Activated CD4-positive, alpha-beta T cell treated with anti-CD3 and anti-CD28 coated beads, Interleukin-2, Interleukin-6, amounts not matched to agents 100 ng/mL and 50 ng/mL, durations not matched to agents 16 hours and 8 hours (primary cell): ENCODE results near the gene KRT84.

Experiments
- DNase-seq: peaks from one replicate; pipeline ENCODE4 v3.0.0-alpha.2; 2020

The KRT84 gene

DNA sequence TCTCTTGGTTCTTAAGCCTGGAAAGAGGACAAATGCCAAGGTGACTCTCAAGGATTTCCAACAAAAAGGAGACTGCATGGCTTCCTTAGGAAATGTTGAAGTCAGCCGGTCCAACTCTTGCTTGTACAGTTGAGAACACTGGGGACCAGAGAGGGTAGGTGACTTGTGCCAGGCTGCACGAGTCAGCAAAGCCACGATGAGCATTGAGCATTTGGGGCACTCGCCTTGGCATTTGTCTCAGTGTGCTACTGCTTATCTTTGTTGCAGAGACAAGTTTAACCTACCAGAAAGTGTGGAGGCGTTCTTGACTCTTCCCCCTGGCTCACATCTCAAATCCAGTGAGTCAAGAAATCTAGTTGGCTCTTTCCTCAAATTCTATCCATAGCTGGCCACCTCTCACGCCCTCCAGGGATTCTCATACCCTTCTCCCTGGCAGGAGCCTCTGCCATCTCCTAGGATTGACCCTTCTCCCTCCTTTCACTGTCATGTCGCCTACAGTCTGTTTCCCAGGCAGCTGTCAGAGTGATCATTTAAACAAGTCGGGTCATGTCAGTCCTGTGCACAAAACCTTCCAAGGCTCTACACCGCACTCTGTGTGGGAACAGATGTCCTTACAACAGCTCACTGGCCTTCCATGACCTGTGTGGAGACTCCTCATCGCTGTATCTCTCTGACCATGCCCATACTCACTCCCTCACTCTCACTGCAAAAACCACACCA, 47.1 kb downstream of the KRT84 start:
- DNase-seq: no peak

DNA sequence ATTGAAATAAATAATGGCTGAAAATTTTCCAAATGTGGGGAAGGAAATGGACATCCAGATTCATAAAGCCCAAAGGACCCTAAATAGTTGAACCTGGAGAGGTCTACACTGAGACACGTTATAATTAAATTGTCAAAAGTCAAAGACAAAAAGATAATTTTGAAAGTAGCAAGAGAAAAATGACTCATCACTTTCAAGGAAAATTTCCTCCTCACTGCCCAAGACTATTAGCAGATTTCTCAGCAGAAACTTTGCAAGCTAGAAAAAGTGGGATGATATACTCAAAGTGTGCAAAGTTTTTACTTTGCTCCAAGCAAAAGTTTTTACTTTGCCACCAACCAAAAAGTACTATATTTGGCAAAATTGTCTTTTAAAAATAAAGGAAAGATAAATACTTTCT, 48.4 kb downstream of the KRT84 start:
- DNase-seq: no peak

GRCh38 chr12:52336641-52337040, 48.8 kb downstream of the KRT84 start:
- no peak for DNase-seq

DNA sequence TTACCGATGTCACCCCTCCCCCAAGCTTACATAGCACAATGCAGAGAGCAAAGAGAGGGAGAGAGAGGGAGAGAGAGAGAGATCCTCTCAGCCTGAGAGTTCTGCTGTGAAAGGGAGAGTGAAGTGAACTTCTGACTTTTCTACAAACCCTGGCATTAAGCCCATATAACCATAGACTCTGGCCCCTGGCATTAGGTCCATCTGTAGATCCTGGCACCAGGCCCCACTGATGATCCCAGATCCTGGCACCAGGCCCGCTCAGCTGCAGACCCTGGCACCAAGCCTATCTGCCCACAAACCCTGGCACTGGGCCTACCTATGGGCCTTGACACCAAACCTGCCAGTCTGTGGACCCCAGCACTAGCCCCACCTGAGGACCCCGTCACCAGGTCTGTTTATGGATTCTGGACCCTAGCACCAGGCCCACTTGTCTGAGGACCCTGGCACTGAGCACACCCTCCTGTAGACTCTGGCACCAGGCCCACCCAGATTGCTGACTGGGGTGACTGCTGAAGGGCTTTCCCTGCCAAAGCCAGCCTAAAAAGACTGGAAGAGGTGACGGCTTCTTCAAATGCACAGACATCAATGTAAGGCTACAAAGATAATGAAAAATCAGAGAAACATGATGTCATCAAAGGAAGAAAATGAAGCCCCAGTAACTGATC, 49.7 kb downstream of the KRT84 start:
- DNase-seq: no peak

DNA sequence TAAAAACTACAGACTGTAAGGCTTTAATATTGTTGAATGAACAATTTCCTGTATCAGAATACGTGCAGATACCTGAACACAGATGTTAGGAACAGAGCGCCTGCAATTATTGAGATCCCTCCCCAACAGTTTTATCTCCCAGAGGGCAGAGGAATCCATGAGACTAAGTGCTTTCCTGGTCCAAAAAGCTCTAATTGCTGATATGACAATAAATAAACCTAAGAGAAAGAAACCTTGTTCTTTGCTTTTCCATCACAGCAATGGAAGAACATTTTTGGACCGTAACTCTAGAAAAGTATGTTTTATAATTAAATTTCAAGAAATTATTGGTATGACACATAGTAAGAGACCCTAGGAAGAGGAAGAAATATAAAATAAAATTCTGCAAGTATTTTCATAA, 51.3 kb downstream of the KRT84 start:
- DNase-seq: no peak

DNA sequence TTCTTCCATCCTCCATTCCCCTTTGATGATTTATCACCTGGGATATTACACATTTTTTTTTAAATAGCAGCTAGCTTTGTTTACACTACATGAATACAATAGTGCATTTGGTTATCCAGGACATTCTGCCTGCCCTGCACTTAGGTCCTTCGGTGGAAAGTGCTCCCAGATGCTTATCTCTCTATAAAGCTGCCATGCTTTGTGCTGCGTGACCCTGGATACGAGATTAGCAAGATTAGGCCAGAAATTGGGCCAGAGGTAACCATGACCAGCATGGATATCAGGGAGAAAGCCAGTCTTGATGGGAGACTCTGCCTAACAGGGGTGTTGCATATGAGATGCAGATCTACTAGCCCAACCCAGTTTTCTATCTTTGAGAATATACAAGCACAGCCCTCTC, 52.1 kb downstream of the KRT84 start:
- no peak for DNase-seq

DNA sequence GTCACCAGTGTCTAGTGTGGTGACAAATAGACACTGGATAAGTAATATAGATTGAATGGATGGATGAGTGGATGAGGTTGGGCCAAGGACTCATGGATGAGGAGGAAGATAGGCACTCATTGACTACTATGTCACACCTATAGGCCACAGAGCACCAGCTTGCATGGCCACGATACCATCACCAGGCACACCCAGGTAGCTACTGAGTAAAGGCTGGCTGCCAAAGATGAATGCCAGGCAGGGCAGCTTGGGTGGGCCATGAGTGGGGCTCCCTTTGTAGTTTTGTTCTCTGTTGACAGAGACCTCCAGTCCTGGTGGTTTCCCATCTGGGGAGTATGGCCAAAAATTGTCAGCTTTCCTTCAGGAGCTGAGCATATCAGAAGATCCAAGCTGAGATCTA, 53.1 kb downstream of the KRT84 start:
- DNase-seq: no peak

- no peak for DNase-seq
These were observed 53.6 kb downstream of the KRT84 start for GRCh38 chr12:52331833-52332232.

DNA sequence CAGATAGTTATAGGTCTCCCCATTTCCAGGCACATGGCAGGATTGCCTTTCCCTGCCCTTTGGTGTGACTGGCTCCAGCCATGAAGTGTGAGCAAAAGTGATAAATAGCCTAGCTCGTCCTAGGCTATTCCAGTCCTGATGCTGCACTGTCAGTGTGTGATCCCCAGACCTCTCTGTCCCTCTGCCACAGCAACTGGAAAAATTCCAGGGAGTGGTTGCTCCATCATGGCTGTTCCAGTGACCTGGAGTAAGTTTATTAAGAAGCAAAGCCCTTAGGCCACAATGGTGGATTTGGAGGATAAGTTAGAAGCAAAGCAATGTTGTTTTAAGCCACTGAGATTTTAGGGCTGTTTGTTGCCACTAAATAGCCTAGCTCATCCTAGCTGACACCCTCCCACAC, 54.4 kb downstream of the KRT84 start:
- no peak for DNase-seq

GRCh38 chr12:52327830-52328500, 57.5 kb downstream of the KRT84 start:
- no peak for DNase-seq
